Smooth muscle cell (in vitro differentiated cells): ENCODE results near the gene NSMF. TPM values are rescaled to one million over a fixed set of nuclear protein-coding genes. Genes with fewer than 3 reads are reported as not detected.

ENCODE experiments used
- DNase-seq: peaks from one replicate; lab custom pipeline; 2025; ENCODE audit not compliant: unreplicated experiment; lab: John Stamatoyannopoulos, UW
- H2AFZ ChIP-seq: fragments of 200-600 bp; sonication (generic); 2 replicates; pipeline ENCODE4 v1.6.0; 2016; ENCODE audit warnings: antibody characterized with exemption, low read depth, mild to moderate bottlenecking
- H3F3A ChIP-seq: fragments of 200-600 bp; sonication (generic); 2 replicates; pipeline ENCODE4 v1.6.0; 2017; ENCODE audit warnings: antibody characterized with exemption, low read depth
- H3K27ac ChIP-seq: fragments of 200-600 bp; sonication (generic); 2 replicates; pipeline ENCODE4 v1.5.1; 2016; ENCODE audit warnings: low read depth, mild to moderate bottlenecking
- H3K27me3 ChIP-seq: fragments of 200-600 bp; sonication (generic); 2 replicates; pipeline ENCODE4 v1.6.1; 2016; ENCODE audit warnings: low read depth, mild to moderate bottlenecking
- H3K36me3 ChIP-seq: fragments of 200-600 bp; sonication (generic); 2 replicates; pipeline ENCODE4 v1.5.1; 2016; ENCODE audit warnings: low read depth
- H3K4me1 ChIP-seq: fragments of 200-600 bp; sonication (generic); 2 replicates; pipeline ENCODE4 v1.5.1; 2016; ENCODE audit warnings: low read depth
- H3K4me2 ChIP-seq: fragments of 200-600 bp; sonication (generic); 2 replicates; pipeline ENCODE4 v1.6.0; 2016; ENCODE audit warnings: mild to moderate bottlenecking
- H3K4me3 ChIP-seq: fragments of 200-600 bp; sonication (generic); 2 replicates; pipeline ENCODE4 v1.5.1; 2016; ENCODE audit warnings: mild to moderate bottlenecking
- H3K79me2 ChIP-seq: fragments of 200-600 bp; sonication (generic); 2 replicates; pipeline ENCODE4 v1.6.0; 2016; ENCODE audit warnings: low read depth, mild to moderate bottlenecking
- H3K9ac ChIP-seq: fragments of 200-600 bp; sonication (generic); 2 replicates; pipeline ENCODE4 v1.6.0; 2016; ENCODE audit warnings: low read depth
- H3K9me3 ChIP-seq: fragments of 200-600 bp; sonication (generic); replicated peaks from 2 replicates; pipeline ENCODE4 v1.5.1; 2016; ENCODE audit warnings: low read depth
- H4K20me1 ChIP-seq: fragments of 200-600 bp; sonication (generic); 2 replicates; pipeline ENCODE4 v1.6.0; 2016; ENCODE audit warnings: low read depth
- CTCF ChIP-seq: fragments of 200-600 bp; sonication (generic); IDR thresholded peaks from 2 replicates; pipeline ENCODE4 v1.5.1; 2017; ENCODE audit warnings: borderline replicate concordance, mild to moderate bottlenecking, antibody characterized with exemption; ENCODE audit not compliant: insufficient read depth, poor library complexity, severe bottlenecking
- WGBS: methylation state at CpG from one replicate; pipeline ENCODE4 v1.1.7; 2016; ENCODE audit warnings: low lambda C conversion rate; 5-methylcytosine and 5-hydroxymethylcytosine counted together
- polyA plus RNA-seq: library from polyadenylated mRNA; unstranded; fragments of >200 nt; fragmentation: Nextera tagmentation; extraction: Ambion mirVana; gene quantifications from 2 replicates; pipeline ENCODE4 v1.2.1, GENCODE V29; 2016
- total RNA-seq: library from RNA; depleted of rRNA; stranded (reverse); fragments of >200 nt; gene quantifications from 2 replicates; pipeline ENCODE4 v1.2.3, GENCODE V29; 2014

NSMF gene
- total and polyA plus RNA-seq, 2 experiments from 2014 or later: 30.9 to 55.9 TPM

- TF ChIP-seq CTCF: no peak
- Histone ChIP-seq H3K4me1 (no peaks in the 10 kb centered on the region), H3K27ac (no peak overlapping the region), H3K4me2 (no peak overlapping the region), H3K9ac (no peak overlapping the region), H3K79me2 (no peaks in the 10 kb centered on the region), H2AFZ (no peak overlapping the region), H3K9me3 (no peaks in the 10 kb centered on the region), H4K20me1 (no peaks in the 10 kb centered on the region), H3K36me3 (no peaks in the 10 kb centered on the region), H3F3A (no peaks in the 10 kb centered on the region), H3K27me3 (no peaks in the 10 kb centered on the region), H3K4me3 (no peak overlapping the region)
- 90% methylated on average over 7 of the region's 7 CpGs for WGBS
- no peak for DNase-seq
Measured at GRCh38 chr9:137504432-137504777, 45.3 kb upstream of the NSMF start.

GRCh38 chr9:137502008-137502911 lies 43.1 kb upstream of the NSMF start:
- Histone ChIP-seq H3K36me3 (no peaks in the 10 kb centered on the region), H3K27ac (no peak overlapping the region), H3K9me3 (no peaks in the 10 kb centered on the region), H4K20me1 (no peaks in the 10 kb centered on the region), H3K4me1 (no peaks in the 10 kb centered on the region), H3K4me3 (no peak overlapping the region), H3K79me2 (no peaks in the 10 kb centered on the region), H3F3A (no peaks in the 10 kb centered on the region), H3K4me2 (no peak overlapping the region), H2AFZ (no peak overlapping the region), H3K9ac (no peak overlapping the region), H3K27me3 (no peaks in the 10 kb centered on the region)
- TF ChIP-seq CTCF: no peak
- 81% methylated on average over 20 of the region's 36 CpGs for WGBS
- no peak for DNase-seq

- H3K36me3 ChIP-seq: no peaks in the 10 kb centered on the region
- H3K27me3 ChIP-seq: no peaks in the 10 kb centered on the region
- no peak overlapping the region for H3K4me3 ChIP-seq
- WGBS: 92% methylated on average over 12 of the region's 12 CpGs
- no peaks in the 10 kb centered on the region for H3K9me3 ChIP-seq
- no peak for DNase-seq
- H3K79me2 ChIP-seq: no peaks in the 10 kb centered on the region
- no peak overlapping the region for H3K4me2 ChIP-seq
- TF ChIP-seq CTCF: no peak
- no peaks in the 10 kb centered on the region for H3K4me1 ChIP-seq
- no peak overlapping the region for H3K9ac ChIP-seq
- H3K27ac ChIP-seq: no peak overlapping the region
- H4K20me1 ChIP-seq: no peaks in the 10 kb centered on the region
- no peak overlapping the region for H2AFZ ChIP-seq
- no peaks in the 10 kb centered on the region for H3F3A ChIP-seq
Measured at GRCh38 chr9:137501457-137501856, 42.3 kb upstream of the NSMF start.
